HG02759 (cell line): Measurements from ENCODE around the gene PRKG1.

Experiments used
- ATAC-seq: cut with Tn5 transposase; IDR thresholded peaks from one replicate; pipeline ENCODE4 v1.9.1; 2021; ENCODE audit warnings: mild to moderate bottlenecking, moderate library complexity; ENCODE audit not compliant: unreplicated experiment

Gene PRKG1

DNA sequence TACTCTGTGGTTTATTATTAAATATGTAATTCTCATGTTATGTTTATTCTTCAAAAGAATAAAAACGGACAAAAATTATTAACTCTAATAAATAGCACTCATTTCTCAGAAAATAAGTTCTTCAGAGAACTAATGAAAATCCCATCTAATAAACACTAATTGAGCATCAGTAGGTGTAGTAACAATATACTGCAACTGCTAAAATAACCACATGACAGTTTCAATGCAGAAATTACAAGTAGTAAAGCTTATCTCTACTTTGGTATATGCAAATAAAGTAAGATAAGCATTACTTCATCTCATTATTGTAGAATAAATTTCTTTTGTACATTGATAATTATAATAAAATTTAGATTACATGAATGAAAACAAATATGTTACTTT, 1183.4 kb downstream of the PRKG1 start:
- peak; percentile 68 for ATAC-seq

DNA sequence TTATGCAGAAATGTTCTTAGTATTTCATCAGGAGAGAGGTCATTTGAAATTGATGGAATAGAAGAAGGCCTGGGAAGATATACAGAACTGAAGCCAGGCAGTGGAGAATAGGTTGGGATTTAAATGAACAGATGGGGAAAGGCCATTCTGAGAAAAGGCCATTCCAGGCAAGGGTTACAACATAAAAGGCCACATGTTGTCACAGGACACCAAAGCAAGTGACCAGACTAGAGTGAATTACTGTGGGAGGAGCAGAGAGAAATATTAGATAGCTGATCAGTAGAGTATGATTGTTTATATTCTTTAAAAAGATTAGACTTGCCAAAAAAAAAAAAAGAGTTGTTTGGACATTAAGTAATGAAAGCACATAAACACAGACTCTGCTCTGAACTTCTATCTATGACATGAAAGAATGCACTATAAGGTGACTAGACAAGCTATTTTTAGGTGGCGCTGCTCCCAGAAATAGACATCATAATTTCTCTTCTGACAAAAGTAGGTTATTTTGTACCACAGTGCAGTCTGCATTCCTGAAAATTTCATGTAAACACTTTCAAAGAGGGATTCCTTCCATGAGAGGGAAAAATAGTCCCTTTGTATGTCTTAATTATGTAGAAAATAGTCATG, 1184.6 kb downstream of the PRKG1 start:
- no peak for ATAC-seq

DNA sequence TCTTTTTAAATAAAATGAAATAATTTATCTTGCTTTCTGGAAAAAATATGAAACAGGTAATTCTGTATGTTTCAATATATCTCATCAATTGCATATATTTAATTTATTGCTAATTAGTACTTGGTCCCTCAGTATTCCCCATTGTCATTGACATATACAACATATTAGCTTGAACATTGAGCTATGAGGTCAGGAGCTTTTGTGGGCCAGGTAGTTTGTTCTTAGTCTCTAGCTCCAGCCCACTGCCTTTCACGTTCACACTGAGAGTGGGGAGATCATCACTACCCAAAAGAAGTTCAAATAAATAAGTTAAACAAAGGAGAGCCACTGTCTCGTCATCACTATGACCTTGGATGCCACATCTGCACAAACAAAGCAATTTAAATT, 1185.1 kb downstream of the PRKG1 start:
- no peak for ATAC-seq

DNA sequence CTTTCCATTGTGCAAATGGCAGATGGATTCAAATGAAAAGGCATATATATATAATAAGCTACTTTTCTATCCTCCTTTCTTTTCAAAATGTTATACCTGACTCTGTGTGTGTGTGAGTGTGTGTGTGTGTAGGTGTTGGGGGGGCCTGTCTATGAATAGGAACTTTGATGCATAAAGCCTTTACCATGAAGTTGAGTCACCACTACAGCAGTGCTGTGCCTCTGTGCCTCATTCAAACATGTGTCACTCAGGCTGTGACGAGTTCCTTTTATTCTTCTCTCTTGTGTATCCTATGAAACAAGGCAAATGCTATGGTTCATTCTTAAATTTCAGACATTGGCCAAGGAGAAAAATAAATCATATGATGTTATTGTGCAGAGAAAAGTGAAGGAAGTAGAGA, 1187.1 kb downstream of the PRKG1 start:
- no peak for ATAC-seq

DNA sequence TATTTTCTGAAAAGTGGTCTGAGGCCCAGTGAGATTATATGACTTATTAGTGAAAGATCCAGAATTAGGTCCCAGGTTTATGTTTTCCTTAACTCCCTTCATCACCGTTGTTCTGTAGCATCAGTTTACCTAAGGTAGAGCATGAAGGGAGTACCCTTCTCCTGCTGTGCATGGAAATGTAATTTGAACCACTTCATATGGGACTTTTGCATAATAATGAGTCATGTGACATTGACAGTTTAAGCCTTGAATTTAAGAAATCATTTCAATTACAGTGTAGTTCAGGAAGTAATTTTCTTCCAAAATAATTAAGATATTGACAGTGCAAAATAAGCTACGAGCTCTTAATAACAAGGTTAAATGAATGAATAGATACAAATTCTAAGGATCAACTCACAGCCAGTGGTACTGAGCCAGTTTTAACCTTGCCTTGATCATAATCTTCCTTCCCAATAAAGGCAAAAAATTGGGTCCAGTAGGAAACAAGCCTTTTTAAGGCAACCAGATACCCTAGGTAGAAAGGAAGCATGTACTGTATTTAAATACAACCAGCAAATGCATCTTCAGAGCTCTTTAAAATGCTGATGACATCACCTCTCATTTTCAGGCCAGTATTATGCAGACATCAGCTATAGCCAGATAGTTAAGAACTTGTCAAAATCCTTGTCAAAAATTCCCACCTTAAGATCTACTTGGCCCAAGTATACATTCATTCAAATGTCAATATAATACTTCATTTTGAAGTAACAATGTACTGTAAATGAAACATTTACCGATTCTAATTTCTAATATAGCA, 1191.0 kb downstream of the PRKG1 start:
- ATAC-seq: no peak

DNA sequence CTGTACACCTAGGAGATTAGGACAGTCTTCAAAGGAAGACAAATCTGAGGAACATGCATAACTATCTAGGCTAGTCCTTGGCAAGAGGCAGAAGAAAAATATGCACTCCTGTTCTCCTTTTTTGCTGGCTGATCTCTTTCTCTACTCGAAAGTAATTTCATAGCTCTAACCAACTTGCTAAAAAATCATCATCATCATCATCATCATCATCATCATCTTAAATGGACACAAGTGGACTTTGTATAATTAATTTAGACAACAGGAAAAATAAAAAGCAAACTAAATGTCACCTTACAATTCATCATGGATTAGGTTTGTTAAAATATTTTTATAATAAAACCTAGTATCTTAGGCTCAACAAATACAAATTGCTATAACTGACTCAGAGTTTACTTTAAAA, 1192.6 kb downstream of the PRKG1 start:
- no peak for ATAC-seq

DNA sequence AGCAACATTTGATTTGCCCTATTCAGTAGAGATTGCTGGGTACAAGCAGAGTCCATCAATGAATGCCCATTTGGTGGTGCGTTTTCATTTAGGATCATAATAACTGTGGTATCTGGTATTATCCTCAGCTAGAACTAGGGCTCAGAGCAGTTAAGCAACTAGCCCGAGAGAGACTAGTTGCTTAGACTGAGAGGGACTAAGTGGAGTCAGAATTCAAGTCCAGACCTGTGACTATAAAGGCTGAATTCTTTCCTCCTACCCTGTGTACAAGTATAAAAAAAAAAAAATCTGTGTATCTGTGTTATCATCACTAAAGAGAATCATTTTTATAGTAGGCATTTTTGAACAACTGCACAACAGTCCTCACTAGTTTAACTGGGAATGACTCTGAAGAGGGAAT, 1194.5 kb downstream of the PRKG1 start:
- ATAC-seq: no peak

DNA sequence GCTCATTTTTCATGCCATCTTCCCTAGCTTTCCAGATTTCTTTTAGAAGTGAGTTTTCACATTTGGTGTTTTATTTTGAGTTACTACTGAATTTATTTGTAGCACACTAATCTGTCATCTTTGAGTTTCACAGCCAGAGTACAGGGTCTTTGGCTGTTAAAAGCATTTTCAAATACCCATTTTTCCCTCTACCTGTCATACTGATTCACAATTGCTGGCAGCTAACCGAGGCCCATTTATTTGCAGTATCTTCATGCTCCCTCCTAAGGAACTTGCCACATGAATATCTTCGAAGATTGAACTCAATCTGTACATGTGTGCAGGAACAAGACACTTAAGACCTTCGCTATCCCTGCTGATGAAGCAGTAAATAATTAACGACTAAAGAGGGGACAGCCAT, 1194.9 kb downstream of the PRKG1 start:
- no peak for ATAC-seq

DNA sequence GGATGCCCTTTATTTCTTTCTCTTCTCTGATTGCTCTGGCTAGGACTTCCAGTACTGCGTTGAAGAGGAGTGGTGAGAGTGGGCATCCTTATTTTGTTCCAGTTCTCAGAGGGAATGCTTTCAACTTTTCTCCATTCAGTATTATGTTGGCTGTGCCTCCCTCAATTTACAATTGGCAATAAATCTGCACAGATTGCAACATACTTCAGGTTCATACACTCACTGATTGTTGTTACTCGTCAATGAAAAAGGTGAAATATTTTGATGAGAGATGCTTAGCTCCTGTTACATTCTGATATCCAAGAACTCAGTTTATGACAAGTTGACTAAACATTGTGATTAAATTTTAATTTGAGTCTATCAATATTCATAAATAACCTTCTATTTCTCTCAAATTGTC, 1201.9 kb downstream of the PRKG1 start:
- no peak for ATAC-seq

DNA sequence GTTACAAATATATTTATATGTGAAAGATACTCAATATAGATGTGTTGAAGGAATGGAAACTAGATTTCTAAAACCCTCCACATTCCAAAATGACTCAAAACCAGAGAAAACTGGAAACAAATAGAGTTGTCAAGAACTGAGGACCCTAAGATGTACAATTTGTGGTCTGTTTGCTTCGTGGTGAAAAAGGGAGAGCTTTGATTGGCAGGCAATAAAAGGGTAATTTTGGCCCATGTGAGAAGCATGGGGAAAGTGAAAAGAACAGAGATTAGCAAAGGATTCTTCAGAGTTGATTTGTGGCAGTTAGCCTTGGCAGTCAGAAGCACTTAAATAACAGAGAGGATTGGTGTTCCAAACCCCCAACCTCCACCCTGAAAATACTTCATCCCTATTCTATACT, 1202.7 kb downstream of the PRKG1 start:
- no peak for ATAC-seq

DNA sequence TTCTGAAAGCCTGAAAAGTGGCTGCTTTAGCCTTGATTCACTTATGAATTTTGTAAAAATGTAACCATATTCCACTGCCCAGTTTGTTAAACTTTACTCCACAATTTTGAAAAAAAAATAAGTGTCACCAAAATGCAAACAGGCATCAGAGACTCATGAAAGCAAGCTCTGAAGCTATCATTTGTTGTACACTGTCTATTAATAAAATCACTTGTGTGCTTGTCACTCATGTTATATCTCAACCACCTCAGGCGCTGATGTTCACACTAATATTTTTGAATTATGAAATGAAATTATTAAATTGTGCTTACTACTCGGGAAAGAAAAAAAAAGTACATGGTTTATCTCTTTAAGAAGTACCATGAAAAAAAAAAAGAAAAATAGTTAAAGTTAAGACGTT, 1205.3 kb downstream of the PRKG1 start:
- ATAC-seq: no peak

DNA sequence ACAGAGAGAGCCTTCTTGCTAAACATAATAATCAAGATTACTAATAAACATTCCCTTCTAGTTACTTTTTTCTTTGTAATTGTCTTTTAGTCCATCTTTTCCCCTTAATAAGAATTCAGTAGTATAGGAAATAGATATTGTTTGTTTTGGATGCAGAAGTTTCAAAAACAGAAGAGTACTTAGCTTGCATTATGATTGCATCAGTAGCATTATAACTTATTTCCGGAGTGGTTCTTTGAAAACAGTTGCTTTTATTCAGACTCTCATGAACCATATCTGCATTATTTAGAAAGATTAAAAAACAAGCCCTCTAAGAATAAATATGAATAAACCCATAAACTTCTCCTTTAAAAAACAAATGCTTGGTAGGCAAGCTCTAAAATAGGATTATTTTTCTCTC, 1205.8 kb downstream of the PRKG1 start:
- no peak for ATAC-seq

DNA sequence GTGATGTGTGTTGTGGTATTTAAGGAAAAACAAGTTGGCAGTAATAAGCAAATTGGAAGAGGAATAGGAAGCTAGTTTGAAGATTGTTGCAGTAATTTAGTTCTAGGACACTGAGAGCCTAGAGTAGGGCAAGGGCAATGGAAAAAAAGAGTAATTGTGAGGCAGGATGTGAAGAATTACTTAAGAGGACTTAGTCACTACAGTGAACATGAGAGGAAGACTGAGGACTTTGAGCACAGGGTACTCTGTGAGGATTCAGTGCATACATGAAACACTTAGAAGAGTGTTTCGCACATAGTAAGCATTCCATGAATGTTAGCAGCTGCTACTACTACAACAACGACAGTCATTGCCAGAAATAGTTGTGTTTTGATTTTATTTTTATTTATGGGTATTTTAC, 1208.9 kb downstream of the PRKG1 start:
- no peak for ATAC-seq

DNA sequence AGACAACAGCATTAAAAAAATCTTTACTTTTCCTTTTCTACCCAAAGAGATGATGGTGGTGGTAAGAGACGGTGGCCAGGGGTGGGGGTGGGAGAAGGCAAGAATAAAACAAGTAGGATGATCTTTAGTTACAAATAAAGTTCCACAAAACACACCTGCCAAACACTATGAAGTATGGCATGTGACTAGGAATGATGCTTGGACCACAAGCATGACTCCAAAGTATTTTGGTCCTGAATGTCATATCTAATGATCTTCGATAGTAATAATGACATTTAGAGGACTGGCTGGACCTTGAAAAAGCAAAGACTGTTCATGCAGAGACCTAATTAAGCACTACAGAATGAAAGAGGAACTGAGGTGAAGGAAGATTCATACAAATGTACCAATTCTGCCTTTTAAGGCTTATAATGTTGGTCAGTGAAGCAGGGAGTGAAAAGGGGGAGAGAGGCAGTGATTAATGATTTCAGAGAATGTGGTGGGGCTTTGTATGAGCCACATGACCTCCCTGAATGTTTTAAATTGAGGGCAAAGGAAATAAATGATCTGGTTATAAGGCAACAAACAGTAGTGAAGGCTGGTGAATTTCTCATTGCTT, 1210.2 kb downstream of the PRKG1 start:
- ATAC-seq: peak; percentile 88

DNA sequence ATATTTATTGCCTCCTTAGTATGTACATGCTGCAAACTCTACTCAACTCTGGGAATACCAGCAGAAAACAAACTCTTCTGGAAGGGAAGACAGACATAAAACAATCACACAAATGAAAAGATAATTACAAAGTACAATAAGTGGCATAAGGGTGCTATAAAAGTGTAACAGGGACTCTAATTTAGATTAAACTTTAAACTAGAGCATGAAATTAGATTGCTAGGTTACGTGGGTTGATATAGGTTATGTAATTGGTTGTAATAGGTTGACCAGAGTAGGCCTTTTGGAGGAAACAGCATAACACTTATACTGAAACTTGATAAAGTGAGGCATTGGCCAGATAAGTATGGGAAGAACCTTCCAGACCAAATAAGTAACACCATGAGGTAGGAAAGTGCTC, 1213.6 kb downstream of the PRKG1 start:
- ATAC-seq: no peak

DNA sequence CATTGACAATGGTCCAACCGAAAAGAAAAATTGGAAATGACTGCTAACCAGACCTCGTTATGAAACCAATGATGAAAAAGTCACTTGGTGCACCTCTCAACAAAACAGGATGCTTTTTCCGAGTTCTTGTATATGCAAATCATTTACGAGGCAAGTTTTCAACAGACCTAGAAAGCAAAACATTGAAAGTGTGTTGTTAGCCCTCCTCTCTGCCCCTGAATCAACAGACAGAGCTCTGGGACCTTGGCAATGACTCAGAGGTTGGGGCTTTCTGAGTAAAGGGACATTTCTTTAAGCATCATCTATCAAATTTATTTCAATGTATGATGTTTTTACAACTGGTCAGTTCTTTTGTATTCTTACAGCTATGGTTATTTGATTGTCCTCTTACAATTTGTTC, 1223.5 kb downstream of the PRKG1 start:
- ATAC-seq: no peak

DNA sequence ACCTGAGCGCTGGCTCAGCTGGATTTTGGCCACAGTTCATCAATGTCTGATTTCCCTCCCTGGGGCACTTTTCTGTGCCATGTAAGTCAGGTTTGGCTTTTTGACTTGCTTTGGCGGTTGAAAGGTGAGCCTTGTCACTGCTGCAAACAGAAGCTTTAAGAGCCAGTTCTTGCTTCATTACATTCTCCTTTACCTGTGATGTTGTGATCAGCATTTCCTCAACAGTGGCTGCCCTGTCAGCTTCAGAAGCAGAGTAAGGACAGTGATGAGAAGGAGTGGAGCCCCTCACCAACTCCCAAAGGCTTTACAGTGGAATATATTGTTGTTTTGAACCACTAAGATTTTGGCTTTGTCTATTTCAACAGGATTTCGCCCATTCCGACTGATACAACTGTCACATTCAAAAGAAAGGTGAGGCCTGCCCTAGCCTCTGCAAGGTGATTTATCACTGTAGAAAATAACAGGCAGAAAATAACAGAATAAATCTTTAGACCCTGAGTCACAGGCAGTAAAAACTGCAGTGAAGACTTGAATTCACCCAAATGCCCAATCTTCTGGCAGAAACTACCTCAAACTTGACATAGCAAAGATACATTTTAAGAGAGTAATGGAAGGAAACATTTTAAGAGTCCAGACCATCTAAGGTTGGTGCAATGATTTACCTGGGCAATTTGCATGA, 1226.5 kb downstream of the PRKG1 start:
- no peak for ATAC-seq

DNA sequence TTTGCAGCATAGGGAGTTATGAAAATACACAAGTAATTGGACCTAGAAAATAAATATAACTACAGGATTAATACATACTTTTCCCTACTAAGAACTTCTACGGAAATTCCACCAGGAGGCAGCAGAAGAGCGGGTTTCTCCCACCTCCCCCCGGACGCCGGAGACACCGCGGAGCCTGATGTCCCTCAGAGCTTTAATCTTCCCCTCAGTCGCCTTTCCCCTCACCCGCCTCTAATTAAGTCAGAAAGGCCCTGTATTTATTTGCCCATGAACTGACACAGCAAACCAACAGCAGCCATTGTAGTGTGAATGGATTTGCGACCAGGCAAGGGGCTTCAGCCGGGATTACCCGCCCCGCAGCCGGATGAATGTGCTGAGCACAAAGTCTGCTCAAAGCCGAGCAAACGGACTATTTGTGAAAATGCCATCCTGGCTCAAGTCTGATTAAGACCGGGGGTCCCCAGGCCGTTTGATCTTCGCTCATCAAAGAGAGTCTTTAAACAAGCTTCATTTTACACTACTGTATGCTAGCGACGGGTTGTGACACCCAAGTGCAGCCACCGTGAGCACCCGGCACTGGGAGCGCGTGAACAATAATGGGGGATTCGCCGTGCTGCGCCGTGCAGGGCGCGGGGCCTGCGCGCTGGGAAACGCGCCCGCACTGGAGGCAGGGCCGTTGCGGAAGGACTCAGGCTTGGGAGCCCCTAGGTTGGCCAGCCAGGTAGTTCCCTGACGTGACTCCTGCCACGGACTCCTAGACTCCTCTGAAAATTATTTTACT, 1234.2 kb downstream of the PRKG1 start:
- peak; percentile 92 for ATAC-seq

DNA sequence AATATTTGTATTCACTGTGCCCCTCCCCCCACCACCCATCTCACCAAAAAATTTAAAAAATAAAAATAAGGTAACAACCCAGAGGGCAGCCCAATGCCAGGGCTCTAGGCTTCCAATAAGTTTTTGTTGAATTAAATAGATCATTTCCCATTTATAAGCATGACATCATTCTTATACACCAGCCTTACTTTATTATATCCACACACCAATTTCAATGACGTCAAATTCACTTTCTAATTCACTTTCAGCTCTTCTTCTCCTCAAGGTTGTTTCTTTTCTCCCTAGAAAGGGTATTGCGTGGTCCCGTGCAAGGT, 1238.6 kb downstream of the PRKG1 start:
- ATAC-seq: no peak

DNA sequence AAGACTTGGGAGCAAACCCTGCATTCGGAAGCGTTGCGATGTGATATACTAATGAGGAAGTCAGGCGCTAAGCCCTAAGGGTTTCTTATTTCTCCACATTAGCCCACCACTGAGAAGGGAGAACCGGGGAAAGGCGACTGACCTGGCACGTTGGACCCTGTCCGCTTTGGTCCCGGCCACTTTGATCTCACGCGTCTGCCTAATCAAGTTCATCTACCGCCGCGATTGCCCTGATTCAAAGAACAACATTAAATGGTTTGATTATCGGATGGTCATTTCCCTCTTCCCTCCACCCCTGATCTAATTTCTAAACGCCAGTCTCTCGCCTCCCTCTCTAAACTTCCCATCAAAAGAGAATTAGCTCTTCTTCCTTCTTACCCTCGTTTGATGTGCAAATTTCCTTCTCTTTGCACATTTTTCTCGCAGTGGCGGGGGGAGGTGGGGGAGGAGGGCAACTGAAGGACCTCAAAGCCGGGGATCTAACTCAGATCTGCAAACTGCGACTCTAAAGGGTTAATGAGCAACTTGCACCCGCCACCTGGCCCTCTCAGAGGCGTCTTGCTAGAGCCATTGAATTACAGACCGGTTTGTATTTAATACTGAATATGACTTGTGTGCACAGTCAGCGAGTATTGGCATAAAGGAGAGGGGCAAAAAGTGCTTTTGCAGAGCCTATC, 1239.1 kb downstream of the PRKG1 start:
- peak; percentile 25 for ATAC-seq
